Measurements from ENCODE around the gene CELSR1.

The CELSR1 gene

DNA sequence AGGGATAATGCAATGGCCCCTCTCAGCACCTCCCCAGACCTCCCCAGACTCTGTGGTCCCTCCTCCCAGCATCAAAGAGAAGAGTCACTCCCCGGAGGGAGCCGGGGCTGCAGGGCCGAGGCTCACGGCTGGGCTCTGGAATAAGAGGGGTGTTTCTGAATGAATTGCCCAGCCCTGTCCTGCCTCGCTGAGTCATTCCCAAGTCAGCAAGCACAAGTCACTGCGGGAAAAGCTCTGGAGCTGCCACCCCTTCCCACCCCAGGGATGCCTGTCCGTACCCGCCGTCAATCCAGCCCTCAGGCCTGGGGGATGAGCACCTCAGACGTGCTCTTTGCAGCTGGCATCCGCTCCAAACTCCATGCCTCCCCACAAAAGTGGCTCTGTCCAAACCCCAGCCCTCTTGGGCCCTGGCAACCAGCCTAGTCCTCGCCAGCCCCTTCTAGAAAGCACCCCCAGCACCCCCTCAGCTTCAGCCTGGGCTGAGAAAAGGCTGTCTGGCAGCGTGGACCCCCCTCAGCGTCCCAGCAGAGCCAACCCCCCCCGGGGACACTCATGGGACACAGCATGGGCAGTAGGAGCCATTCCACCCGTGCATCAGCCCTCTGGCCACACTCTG is 22.7 kb downstream of the CELSR1 start:
- H3K36me3 ChIP-seq (ENCODE audit: insufficient read depth, low read length): peaks cover 2% of the 10 kb centered on the region
- no peak overlapping the region for H3K4me3 ChIP-seq (ENCODE audit: low read length)
- no peaks in the 10 kb centered on the region for H3K9me3 ChIP-seq (ENCODE audit: low read length)
- no peak overlapping the region for H2AFZ ChIP-seq (ENCODE audit: low read depth, low read length)
- no peaks in the 10 kb centered on the region for H3K27me3 ChIP-seq (ENCODE audit: insufficient read depth, low read length)
- peaks cover 30% of the 10 kb centered on the region for H3K4me1 ChIP-seq (ENCODE audit: insufficient read depth, low read length)

GRCh38 chr22:46513908-46514550 is 23.4 kb downstream of the CELSR1 start:
- Histone ChIP-seq H3K36me3 (ENCODE audit: insufficient read depth, low read length) (peaks cover 2% of the 10 kb centered on the region), H3K4me1 (ENCODE audit: insufficient read depth, low read length) (peaks cover 37% of the 10 kb centered on the region), H3K9me3 (ENCODE audit: low read length) (no peaks in the 10 kb centered on the region), H3K27me3 (ENCODE audit: insufficient read depth, low read length) (no peaks in the 10 kb centered on the region), H3K4me3 (ENCODE audit: low read length) (no peak overlapping the region), H2AFZ (ENCODE audit: low read depth, low read length) (no peak overlapping the region)

GRCh38 chr22:46512683-46513082 is 24.7 kb downstream of the CELSR1 start:
- peaks cover 49% of the 10 kb centered on the region for H3K4me1 ChIP-seq (ENCODE audit: insufficient read depth, low read length)

DNA sequence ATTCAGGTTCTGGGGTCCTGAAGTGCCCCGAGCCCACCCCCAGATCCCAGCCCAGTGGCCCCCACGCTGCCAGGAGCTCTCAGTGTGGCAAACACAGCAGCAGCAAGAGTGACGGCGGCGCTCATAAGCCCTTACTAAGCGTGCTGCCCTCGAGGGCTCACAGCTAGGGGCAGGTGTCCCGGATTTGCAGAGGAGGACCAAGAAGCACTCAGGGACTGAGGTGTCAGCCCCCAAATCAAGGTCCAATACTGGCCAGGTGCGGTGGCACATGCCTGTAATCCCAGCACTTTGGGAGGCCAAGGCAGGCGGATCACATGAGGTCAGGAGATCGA is 25.4 kb downstream of the CELSR1 start:
- no peak overlapping the region for H2AFZ ChIP-seq (ENCODE audit: low read depth, low read length)
- H3K36me3 ChIP-seq (ENCODE audit: insufficient read depth, low read length): peaks cover 2% of the 10 kb centered on the region
- no peaks in the 10 kb centered on the region for H3K27me3 ChIP-seq (ENCODE audit: insufficient read depth, low read length)
- peaks cover 56% of the 10 kb centered on the region for H3K4me1 ChIP-seq (ENCODE audit: insufficient read depth, low read length)
- no peaks in the 10 kb centered on the region for H3K9me3 ChIP-seq (ENCODE audit: low read length)
- H3K4me3 ChIP-seq (ENCODE audit: low read length): no peak overlapping the region

More at GRCh38 chr22:46512683-46513082, 24.7 kb downstream of the CELSR1 start:
- no peak overlapping the region for H3K4me3 ChIP-seq (ENCODE audit: low read length)
- no peak overlapping the region for H2AFZ ChIP-seq (ENCODE audit: low read depth, low read length)
- no peaks in the 10 kb centered on the region for H3K9me3 ChIP-seq (ENCODE audit: low read length)
- H3K36me3 ChIP-seq (ENCODE audit: insufficient read depth, low read length): peaks cover 2% of the 10 kb centered on the region
- H3K27me3 ChIP-seq (ENCODE audit: insufficient read depth, low read length): no peaks in the 10 kb centered on the region

DNA sequence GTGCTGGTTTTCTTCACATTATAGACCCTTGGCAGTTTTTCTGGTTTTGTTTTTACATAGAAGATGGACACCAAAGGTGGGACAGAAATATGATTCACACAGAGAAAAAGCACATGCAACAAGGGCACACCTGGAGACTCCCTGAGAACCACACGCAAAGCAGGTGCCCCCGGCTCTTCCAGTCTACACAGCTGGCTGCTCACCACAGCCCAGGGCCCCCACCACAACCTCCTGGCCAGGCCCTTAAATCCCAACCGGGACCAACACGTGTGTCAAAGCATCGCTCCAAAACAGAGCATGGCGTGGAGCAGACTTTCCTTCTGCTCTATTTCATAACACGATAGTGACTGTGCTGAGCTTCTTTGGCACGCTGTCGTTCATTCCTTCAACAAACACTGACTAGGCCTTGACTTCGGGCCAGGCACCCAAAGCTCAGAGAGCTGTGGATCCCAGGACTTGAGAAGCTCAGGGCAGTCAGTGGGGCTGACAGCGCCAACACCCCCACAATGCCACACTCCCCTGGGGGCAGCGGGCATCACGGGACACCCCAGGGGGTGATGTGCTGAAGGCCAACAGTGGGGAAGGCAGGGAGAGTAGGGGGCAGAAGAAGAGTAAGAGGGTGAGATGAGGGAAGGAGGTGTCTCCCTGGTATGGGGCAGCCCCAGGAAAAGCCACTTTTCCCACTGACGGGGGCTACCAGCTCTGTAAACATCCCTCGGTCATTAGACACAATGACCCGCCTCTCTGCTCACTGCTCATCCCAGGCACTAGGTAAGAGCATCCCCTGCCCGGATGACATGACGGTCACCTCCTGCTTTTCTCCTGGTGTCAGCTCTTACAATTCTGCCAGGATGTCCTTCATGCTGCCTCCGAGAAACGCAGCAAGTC is 26.0 kb downstream of the CELSR1 start:
- Histone ChIP-seq H3K4me1 (ENCODE audit: insufficient read depth, low read length) (peaks cover 56% of the 10 kb centered on the region), H2AFZ (ENCODE audit: low read depth, low read length) (no peak overlapping the region), H3K36me3 (ENCODE audit: insufficient read depth, low read length) (no peaks in the 10 kb centered on the region), H3K9me3 (ENCODE audit: low read length) (no peaks in the 10 kb centered on the region), H3K27me3 (ENCODE audit: insufficient read depth, low read length) (no peaks in the 10 kb centered on the region), H3K4me3 (ENCODE audit: low read length) (no peak overlapping the region)

GRCh38 chr22:46509416-46510089 is 27.9 kb downstream of the CELSR1 start:
- Histone ChIP-seq H2AFZ (ENCODE audit: low read depth, low read length) (no peak overlapping the region), H3K4me3 (ENCODE audit: low read length) (no peak overlapping the region), H3K9me3 (ENCODE audit: low read length) (no peaks in the 10 kb centered on the region)

GRCh38 chr22:46508491-46508999 is 28.9 kb downstream of the CELSR1 start:
- no peaks in the 10 kb centered on the region for H3K9me3 ChIP-seq (ENCODE audit: low read length)
- no peaks in the 10 kb centered on the region for H3K36me3 ChIP-seq (ENCODE audit: insufficient read depth, low read length)
- peaks cover 46% of the 10 kb centered on the region for H3K4me1 ChIP-seq (ENCODE audit: insufficient read depth, low read length)
- H3K27me3 ChIP-seq (ENCODE audit: insufficient read depth, low read length): no peaks in the 10 kb centered on the region
- H3K4me3 ChIP-seq (ENCODE audit: low read length): no peak overlapping the region
- H2AFZ ChIP-seq (ENCODE audit: low read depth, low read length): no peak overlapping the region

More at GRCh38 chr22:46509416-46510089, 27.9 kb downstream of the CELSR1 start:
- H3K27me3 ChIP-seq (ENCODE audit: insufficient read depth, low read length): no peaks in the 10 kb centered on the region
- H3K36me3 ChIP-seq (ENCODE audit: insufficient read depth, low read length): no peaks in the 10 kb centered on the region
- H3K4me1 ChIP-seq (ENCODE audit: insufficient read depth, low read length): peaks cover 49% of the 10 kb centered on the region

DNA sequence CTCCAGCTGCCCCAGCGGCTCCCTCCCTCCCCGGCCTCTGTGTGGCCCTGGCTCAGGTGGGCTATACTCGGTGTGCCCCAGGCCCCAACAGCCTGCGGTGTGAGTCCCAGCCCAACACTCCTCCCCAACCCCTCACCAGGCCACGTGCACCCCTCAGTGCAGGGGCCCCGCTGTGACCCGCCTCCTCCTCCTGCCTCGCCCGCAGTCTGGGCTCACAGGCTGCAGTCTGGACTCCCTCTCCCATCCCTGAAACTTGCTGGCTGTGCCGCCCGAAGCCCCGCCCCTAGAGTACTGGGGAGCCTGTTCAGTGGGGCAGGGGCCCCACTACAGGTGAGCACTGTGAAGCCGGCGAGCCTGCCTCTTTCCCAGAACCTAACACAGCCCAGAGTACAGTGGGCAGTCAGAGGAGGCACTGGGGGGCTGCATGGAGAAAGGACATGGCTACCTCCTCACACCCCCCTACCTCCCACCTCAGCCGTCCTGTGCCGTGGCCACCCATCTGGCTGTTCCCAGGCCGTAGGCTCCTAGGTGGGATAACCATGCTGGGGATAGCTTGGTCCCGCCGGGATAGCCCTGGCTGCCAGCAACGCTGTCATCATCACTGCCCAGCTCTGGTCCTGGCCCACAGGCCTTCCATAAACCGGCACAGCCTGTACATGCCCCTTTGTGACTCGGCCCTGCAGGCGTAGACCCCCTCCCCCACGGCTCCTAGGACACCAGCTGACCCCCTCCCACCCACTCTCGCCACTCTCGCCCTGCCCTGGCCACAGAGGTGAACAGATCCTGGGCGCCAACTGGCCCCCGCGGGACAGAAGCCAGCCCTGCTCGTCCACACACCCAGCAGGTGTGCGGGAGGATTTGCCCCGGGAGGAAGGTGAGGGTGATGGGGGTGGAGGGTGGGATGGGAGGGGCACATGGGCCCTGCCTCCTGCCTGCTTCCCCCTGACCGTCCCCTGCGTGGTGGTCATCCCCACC is 29.7 kb downstream of the CELSR1 start:
- no peak overlapping the region for H2AFZ ChIP-seq (ENCODE audit: low read depth, low read length)
- no peak overlapping the region for H3K4me3 ChIP-seq (ENCODE audit: low read length)
- no peaks in the 10 kb centered on the region for H3K9me3 ChIP-seq (ENCODE audit: low read length)
- H3K27me3 ChIP-seq (ENCODE audit: insufficient read depth, low read length): no peaks in the 10 kb centered on the region
- H3K4me1 ChIP-seq (ENCODE audit: insufficient read depth, low read length): peaks cover 46% of the 10 kb centered on the region
- no peaks in the 10 kb centered on the region for H3K36me3 ChIP-seq (ENCODE audit: insufficient read depth, low read length)

DNA sequence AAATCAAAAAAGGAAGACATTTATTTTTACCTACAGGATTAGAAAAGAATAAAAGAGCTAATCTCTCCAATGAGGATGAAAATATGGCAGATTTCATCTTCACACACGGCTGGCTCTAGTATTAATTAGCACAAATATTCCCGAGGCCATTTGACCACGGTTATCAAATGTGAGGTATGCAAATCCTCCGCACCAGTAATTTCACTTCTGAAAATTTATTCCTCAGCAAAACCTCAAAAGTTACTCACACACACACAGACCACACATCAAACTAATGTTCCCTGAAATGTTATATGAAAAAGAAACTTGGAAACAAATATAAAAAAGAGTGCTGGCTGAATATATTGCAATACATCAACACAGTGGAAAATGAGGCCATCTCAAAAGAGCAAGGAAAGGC is 32.8 kb downstream of the CELSR1 start:
- Histone ChIP-seq H3K4me3 (ENCODE audit: low read length) (no peak overlapping the region), H3K27me3 (ENCODE audit: insufficient read depth, low read length) (no peaks in the 10 kb centered on the region), H3K9me3 (ENCODE audit: low read length) (no peaks in the 10 kb centered on the region), H3K4me1 (ENCODE audit: insufficient read depth, low read length) (peaks cover 41% of the 10 kb centered on the region), H2AFZ (ENCODE audit: low read depth, low read length) (no peak overlapping the region), H3K36me3 (ENCODE audit: insufficient read depth, low read length) (no peaks in the 10 kb centered on the region)

- Histone ChIP-seq H3K4me3 (ENCODE audit: low read length) (no peak overlapping the region), H3K4me1 (ENCODE audit: insufficient read depth, low read length) (peaks cover 28% of the 10 kb centered on the region), H2AFZ (ENCODE audit: low read depth, low read length) (no peak overlapping the region), H3K27me3 (ENCODE audit: insufficient read depth, low read length) (no peaks in the 10 kb centered on the region), H3K36me3 (ENCODE audit: insufficient read depth, low read length) (no peaks in the 10 kb centered on the region), H3K9me3 (ENCODE audit: low read length) (no peaks in the 10 kb centered on the region)
Observed at GRCh38 chr22:46502440-46503175, 34.8 kb downstream of the CELSR1 start.

DNA sequence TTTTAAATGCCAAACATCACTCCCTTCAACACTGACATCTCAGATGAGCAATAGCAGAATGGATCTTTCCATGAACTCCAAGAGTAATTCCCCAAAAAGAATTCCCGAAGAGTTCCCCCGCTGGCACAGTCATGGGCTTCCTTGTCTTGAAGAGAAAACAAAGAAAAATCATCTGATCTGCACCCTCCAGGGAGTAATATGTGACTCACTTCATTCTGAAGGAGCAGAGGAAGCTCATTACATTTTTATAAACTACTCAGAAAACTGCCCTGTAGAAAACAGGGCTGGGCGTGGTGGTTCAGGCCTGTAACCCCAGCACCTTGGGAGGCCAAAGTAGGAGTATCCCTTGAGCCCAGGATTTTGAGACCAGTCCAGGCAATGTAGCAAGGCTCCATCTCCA is 35.7 kb downstream of the CELSR1 start:
- no peaks in the 10 kb centered on the region for H3K9me3 ChIP-seq (ENCODE audit: low read length)
- H3K4me1 ChIP-seq (ENCODE audit: insufficient read depth, low read length): peaks cover 22% of the 10 kb centered on the region
- H2AFZ ChIP-seq (ENCODE audit: low read depth, low read length): no peak overlapping the region
- H3K27me3 ChIP-seq (ENCODE audit: insufficient read depth, low read length): no peaks in the 10 kb centered on the region
- no peak overlapping the region for H3K4me3 ChIP-seq (ENCODE audit: low read length)
- H3K36me3 ChIP-seq (ENCODE audit: insufficient read depth, low read length): no peaks in the 10 kb centered on the region

Measured in neuron (in vitro differentiated cells).